ENCODE measurements around the gene EPB41L4B. TPM values are rescaled to one million over a fixed set of nuclear protein-coding genes. Genes with fewer than 3 reads are reported as not detected.
"Not testable (repeated sequence)": the region's sequence is repeated elsewhere in the genome, so short reads cannot be mapped to it uniquely, and the experiment has no call there.

Gene EPB41L4B
- polyA plus RNA-seq, 1 donor from 2014 or later: 4.1 TPM

DNA sequence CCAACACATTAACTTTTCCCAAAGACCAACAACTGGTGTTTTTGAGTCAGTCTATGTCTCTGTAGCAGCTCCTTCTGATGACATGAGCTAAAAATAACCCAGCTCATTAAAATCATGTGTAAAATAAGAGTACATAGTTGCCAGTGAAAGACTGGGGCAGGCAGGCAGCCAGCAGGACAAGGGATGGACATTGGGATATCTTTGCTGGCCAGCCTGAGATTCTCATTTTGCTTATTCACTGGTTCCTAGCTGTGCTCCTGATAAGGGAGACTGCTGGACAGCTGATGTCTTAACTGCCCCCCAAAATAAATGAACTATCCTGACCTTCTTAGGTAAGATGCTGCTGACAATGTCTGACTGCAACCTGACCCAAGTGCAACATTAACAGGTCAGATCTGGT is 33.9 kb downstream of the EPB41L4B start:
- H3K27me3 ChIP-seq (ENCODE audit: insufficient read depth, low read depth, low read length): no peaks in the 10 kb centered on the region
- TF ChIP-seq RAD21 (conservative IDR thresholded peaks at IDR 0.05): no peak
- TF ChIP-seq EZH2 (IDR thresholded peaks at IDR 0.05; ENCODE audit: borderline replicate concordance, insufficient read depth, low read length, poor library complexity, severe bottlenecking): no peak
- no peak for TF ChIP-seq TAF1 (IDR thresholded peaks at IDR 0.05; ENCODE audit: low read depth)
- no peak for TF ChIP-seq SMC3 (conservative IDR thresholded peaks at IDR 0.05; ENCODE audit: poor library complexity)
- TF ChIP-seq POLR2AphosphoS5 (IDR thresholded peaks at IDR 0.05): no peak
- TF ChIP-seq, protein P1, sequence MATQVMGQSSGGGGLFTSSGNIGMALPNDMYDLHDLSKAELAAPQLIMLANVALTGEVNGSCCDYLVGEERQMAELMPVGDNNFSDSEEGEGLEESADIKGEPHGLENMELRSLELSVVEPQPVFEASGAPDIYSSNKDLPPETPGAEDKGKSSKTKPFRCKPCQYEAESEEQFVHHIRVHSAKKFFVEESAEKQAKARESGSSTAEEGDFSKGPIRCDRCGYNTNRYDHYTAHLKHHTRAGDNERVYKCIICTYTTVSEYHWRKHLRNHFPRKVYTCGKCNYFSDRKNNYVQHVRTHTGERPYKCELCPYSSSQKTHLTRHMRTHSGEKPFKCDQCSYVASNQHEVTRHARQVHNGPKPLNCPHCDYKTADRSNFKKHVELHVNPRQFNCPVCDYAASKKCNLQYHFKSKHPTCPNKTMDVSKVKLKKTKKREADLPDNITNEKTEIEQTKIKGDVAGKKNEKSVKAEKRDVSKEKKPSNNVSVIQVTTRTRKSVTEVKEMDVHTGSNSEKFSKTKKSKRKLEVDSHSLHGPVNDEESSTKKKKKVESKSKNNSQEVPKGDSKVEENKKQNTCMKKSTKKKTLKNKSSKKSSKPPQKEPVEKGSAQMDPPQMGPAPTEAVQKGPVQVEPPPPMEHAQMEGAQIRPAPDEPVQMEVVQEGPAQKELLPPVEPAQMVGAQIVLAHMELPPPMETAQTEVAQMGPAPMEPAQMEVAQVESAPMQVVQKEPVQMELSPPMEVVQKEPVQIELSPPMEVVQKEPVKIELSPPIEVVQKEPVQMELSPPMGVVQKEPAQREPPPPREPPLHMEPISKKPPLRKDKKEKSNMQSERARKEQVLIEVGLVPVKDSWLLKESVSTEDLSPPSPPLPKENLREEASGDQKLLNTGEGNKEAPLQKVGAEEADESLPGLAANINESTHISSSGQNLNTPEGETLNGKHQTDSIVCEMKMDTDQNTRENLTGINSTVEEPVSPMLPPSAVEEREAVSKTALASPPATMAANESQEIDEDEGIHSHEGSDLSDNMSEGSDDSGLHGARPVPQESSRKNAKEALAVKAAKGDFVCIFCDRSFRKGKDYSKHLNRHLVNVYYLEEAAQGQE (IDR thresholded peaks at IDR 0.05; ENCODE audit: borderline replicate concordance): no peak
- no peak for TF ChIP-seq EP300 (conservative IDR thresholded peaks at IDR 0.05; ENCODE audit: poor library complexity, severe bottlenecking)
- TF ChIP-seq MXI1 (conservative IDR thresholded peaks at IDR 0.05; ENCODE audit: poor library complexity, severe bottlenecking): no peak
- TF ChIP-seq, protein P2, sequence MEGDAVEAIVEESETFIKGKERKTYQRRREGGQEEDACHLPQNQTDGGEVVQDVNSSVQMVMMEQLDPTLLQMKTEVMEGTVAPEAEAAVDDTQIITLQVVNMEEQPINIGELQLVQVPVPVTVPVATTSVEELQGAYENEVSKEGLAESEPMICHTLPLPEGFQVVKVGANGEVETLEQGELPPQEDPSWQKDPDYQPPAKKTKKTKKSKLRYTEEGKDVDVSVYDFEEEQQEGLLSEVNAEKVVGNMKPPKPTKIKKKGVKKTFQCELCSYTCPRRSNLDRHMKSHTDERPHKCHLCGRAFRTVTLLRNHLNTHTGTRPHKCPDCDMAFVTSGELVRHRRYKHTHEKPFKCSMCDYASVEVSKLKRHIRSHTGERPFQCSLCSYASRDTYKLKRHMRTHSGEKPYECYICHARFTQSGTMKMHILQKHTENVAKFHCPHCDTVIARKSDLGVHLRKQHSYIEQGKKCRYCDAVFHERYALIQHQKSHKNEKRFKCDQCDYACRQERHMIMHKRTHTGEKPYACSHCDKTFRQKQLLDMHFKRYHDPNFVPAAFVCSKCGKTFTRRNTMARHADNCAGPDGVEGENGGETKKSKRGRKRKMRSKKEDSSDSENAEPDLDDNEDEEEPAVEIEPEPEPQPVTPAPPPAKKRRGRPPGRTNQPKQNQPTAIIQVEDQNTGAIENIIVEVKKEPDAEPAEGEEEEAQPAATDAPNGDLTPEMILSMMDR (IDR thresholded peaks at IDR 0.05; ENCODE audit: poor library complexity, severe bottlenecking): no peak
- H3K9me3 ChIP-seq (ENCODE audit: low read length): no peaks in the 10 kb centered on the region
- H3K4me3 ChIP-seq (ENCODE audit: low read length): no peak overlapping the region
- no peaks in the 10 kb centered on the region for H3F3A ChIP-seq (ENCODE audit: insufficient read depth, low read length, poor library complexity, severe bottlenecking)
- no peak overlapping the region for H3K9ac ChIP-seq (ENCODE audit: low read length)
- no peaks in the 10 kb centered on the region for H3K9me2 ChIP-seq (ENCODE audit: insufficient read depth, low read length)
- H2AFZ ChIP-seq (ENCODE audit: low read depth, low read length): no peak overlapping the region
- no peaks in the 10 kb centered on the region for H3K36me3 ChIP-seq (ENCODE audit: insufficient read depth, low read length)
- no peak overlapping the region for H3K27ac ChIP-seq (ENCODE audit: low read length)
- no peaks in the 10 kb centered on the region for H3K79me2 ChIP-seq (replicated peaks; ENCODE audit: insufficient read depth, low read length)
- no peak overlapping the region for H3K4me2 ChIP-seq (ENCODE audit: low read length)
- H4K20me1 ChIP-seq (ENCODE audit: insufficient read depth): no peaks in the 10 kb centered on the region

DNA sequence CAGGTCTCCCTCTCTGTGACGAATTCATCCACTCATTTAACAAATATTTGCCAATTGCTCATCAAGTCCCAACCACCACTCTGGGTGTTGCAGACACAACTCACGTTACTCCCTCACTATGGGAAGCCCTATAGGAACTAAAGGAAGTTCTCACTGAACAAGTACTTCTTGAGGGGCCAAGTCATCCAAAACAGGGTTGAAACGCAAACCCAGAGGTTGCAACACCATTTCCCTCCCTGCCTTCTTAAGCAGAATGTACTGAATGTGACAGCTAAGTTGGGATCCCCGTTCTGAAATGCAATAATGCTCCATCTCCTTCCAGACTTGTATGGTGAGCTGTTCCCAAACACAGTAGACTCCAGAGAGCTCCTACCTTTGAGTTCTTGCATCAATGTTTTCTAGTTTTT is 34.3 kb downstream of the EPB41L4B start:
- Histone ChIP-seq H3K9me2 (ENCODE audit: insufficient read depth, low read length) (no peaks in the 10 kb centered on the region), H4K20me1 (ENCODE audit: insufficient read depth) (no peaks in the 10 kb centered on the region), H3K9ac (ENCODE audit: low read length) (no peak overlapping the region), H3K27ac (ENCODE audit: low read length) (no peak overlapping the region), H3F3A (ENCODE audit: insufficient read depth, low read length, poor library complexity, severe bottlenecking) (no peaks in the 10 kb centered on the region), H2AFZ (ENCODE audit: low read depth, low read length) (no peak overlapping the region), H3K27me3 (ENCODE audit: insufficient read depth, low read depth, low read length) (no peaks in the 10 kb centered on the region), H3K4me2 (ENCODE audit: low read length) (no peak overlapping the region), H3K9me3 (ENCODE audit: low read length) (no peaks in the 10 kb centered on the region), H3K36me3 (ENCODE audit: insufficient read depth, low read length) (no peaks in the 10 kb centered on the region), H3K79me2 (replicated peaks; ENCODE audit: insufficient read depth, low read length) (no peaks in the 10 kb centered on the region), H3K4me3 (ENCODE audit: low read length) (no peak overlapping the region)
- no peak for TF ChIP-seq POLR2AphosphoS5 (IDR thresholded peaks at IDR 0.05)
- no peak for TF ChIP-seq TAF1 (IDR thresholded peaks at IDR 0.05; ENCODE audit: low read depth)
- TF ChIP-seq, protein P1 (IDR thresholded peaks at IDR 0.05; ENCODE audit: borderline replicate concordance): no peak
- TF ChIP-seq EZH2 (IDR thresholded peaks at IDR 0.05; ENCODE audit: borderline replicate concordance, insufficient read depth, low read length, poor library complexity, severe bottlenecking): no peak
- TF ChIP-seq MXI1 (conservative IDR thresholded peaks at IDR 0.05; ENCODE audit: poor library complexity, severe bottlenecking): no peak
- TF ChIP-seq EP300 (conservative IDR thresholded peaks at IDR 0.05; ENCODE audit: poor library complexity, severe bottlenecking): no peak
- TF ChIP-seq, protein P2 (IDR thresholded peaks at IDR 0.05; ENCODE audit: poor library complexity, severe bottlenecking): no peak
- TF ChIP-seq RAD21 (conservative IDR thresholded peaks at IDR 0.05): no peak
- no peak for TF ChIP-seq SMC3 (conservative IDR thresholded peaks at IDR 0.05; ENCODE audit: poor library complexity)

DNA sequence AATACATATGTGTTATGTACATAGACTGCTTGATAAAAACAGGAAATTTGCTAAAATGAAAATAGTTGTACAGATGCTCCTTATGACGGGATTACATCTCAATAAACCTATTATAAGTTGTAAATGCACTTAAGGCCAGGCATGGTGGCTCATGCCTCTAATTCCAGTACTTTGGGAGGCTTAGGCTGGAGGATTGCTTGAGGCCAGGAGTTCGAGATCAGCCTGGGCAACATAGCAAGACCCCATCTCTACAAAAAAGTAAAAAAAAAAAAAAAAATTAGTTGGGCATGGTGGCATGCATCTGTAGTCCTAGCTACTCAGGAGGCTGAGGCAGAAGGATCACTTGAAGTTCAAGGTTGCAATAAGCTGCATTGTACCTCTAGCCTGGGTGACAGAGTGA is 37.2 kb downstream of the EPB41L4B start:
- not testable (repeated sequence) for H3K79me2 ChIP-seq (replicated peaks; ENCODE audit: insufficient read depth, low read length); H3K27me3 ChIP-seq (ENCODE audit: insufficient read depth, low read depth, low read length); H3K4me3 ChIP-seq (ENCODE audit: low read length)

More for the DNA sequence above, 37.2 kb downstream of the EPB41L4B start:
- not testable (repeated sequence) for H3F3A ChIP-seq (ENCODE audit: insufficient read depth, low read length, poor library complexity, severe bottlenecking); H3K9me3 ChIP-seq (ENCODE audit: low read length); H3K9me2 ChIP-seq (ENCODE audit: insufficient read depth, low read length); H3K36me3 ChIP-seq (ENCODE audit: insufficient read depth, low read length); H3K9ac ChIP-seq (ENCODE audit: low read length); H4K20me1 ChIP-seq (ENCODE audit: insufficient read depth); H3K27ac ChIP-seq (ENCODE audit: low read length); H3K4me2 ChIP-seq (ENCODE audit: low read length); H2AFZ ChIP-seq (ENCODE audit: low read depth, low read length)

Data from neural cell (in vitro differentiated cells).